ENCODE data around the gene DFFA. TPM values are rescaled to one million over a fixed set of nuclear protein-coding genes. Genes with fewer than 3 reads are reported as not detected.
"Not testable (repeated sequence)": the region's sequence is repeated elsewhere in the genome, so short reads cannot be mapped to it uniquely, and the experiment has no call there.

Gene DFFA
- total and polyA plus RNA-seq, 12 donors, result 13.0 to 42.1 (median 35.1) TPM

DNA sequence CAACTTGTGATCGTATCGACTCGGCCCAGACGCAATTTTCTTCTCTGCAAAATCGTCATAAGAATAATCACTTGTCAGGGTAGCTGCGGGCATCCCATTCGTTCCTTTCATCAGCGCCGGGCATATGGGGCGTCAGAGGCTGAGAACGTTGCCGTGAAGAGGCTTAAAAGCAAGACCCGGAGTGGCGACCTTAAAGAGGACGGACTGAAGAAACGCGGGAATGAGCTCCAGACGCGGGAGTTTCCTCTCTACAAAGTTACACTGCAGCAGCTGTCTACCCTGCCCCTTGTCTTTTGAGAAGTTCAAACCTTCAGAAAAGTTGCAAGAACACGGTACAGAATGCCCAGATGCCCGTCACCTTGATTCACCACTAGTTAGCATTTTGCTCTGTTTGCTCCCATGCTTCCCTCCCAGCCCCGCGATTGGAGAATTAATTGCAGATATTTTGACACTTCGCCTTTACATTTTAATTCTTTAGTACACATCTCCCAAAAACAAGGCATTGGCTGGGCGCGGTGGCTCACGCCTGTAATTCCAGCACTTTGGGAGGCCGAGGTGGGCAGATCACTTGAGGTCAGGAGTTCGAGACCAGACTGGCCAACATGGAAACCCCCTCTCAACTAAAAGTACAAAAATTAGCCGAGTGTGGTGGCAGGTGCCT lies 41.1 kb downstream of the DFFA start:
- Histone ChIP-seq H3K4me3 (peak overlapping the region; percentile 15 to 70 (median 68)), H3K4me1 (replicated peaks in 1 of 2) (peaks cover 9 to 20% of the 10 kb centered on the region in 2 donors), H3K27me3 (no peaks in the 10 kb centered on the region), H3K9me3 (replicated peaks in 1 of 3) (no peaks in the 10 kb centered on the region), H3K36me3 (replicated peaks in 1 of 2) (no peaks in the 10 kb centered on the region), H3K27ac (peak overlapping the region in 2 of 5 donors; percentile 39 to 79)
- intact Hi-C loops (cut with DNase I), result loop anchor here (5.0 kb wide), 1 partner anchor 61 kb away; no protein-coding TSS in a partner anchor
- TF ChIP-seq CTCF (IDR thresholded peaks at IDR 0.05) (no peak), POLR2A (IDR thresholded peaks at IDR 0.05) (no peak)
- WGBS, 4 donors, result 22 to 29% (median 25%) methylated on average over 25 to 30 of the region's 30 CpGs
- peak in 1 of 7 donors; percentile 60 for DNase-seq

DNA sequence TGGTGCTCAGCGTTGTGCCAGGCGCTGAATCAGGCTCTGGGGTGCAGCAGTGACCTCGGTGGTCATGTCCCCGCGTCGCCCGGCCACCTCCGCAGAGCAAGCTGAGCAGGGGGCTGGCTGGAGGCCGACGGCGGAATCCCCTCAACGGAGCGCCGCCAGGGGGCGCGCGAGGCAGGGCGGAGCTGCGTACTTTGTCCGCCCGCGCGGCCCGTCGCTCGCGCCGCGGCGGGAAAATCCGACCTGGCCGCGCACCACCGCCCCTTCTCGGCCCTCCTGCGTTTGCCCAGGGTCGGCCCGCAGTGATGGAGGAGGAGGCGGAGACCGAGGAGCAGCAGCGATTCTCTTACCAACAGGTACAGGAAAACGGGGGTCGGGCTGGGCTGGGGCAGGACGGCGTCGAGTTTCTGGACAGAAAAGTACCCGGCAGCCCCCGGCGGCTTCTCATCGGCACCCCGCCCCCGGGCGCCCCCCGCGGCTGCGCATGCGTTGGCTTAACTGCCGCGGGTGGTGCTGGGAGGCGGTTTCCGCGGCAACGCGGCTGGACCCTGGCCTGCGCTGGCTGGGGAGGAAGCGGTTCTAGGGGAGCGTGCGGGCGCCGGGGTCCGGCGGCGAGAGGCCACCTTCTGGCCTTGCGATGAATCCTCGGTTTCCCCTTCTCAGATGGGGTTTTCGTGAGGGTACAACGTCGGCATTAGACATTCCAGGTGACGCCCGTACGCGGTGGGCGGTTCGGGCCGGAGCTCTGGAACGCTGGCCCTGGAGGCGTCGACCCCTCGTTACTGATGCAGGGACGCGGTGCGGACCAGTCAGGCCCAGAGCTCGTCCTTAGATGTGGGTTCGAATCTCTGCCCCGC lies 41.9 kb downstream of the DFFA start, which contains the start of gene CENPS:
Gene CENPS (plus strand): TSS at position 218 of the 854 bp plus-strand sequence. CDS start 85 bp downstream, at position 303.
- Histone ChIP-seq H3K4me1 (replicated peaks in 1 of 2) (peaks cover 9 to 20% of the 10 kb centered on the region in 2 donors), H3K36me3 (replicated peaks in 1 of 2) (no peaks in the 10 kb centered on the region), H3K4me3 (peak within 1 kb of the TSS; percentile 15 to 70 (median 68)), H3K27ac (peak within 1 kb of the TSS in 2 of 5 donors; percentile 39 to 79), H3K9me3 (replicated peaks in 1 of 3) (no peaks in the 10 kb centered on the region), H3K27me3 (no peaks in the 10 kb centered on the region)
- 0% methylated on average over 8 to 95 of the region's 95 CpGs for WGBS, 4 donors
- peak; percentile 83 to 95 (median 90) for DNase-seq
- TF ChIP-seq POLR2A (IDR thresholded peaks at IDR 0.05) (no peak), CTCF (IDR thresholded peaks at IDR 0.05) (peak; percentile 75 to 99 (median 94))
- intact Hi-C loops (cut with DNase I), result loop anchor here (5.0 kb wide), 1 partner anchor 62 kb away; no protein-coding TSS in a partner anchor

- H3K27ac ChIP-seq, result peak overlapping the region in 2 of 5 donors; percentile 39 to 79
- H3K9me3 ChIP-seq (replicated peaks in 1 of 3), result no peaks in the 10 kb centered on the region
- peak overlapping the region in 2 of 4 donors; percentile 65 to 70 for H3K4me3 ChIP-seq
- TF ChIP-seq POLR2A (IDR thresholded peaks at IDR 0.05) (no peak), CTCF (IDR thresholded peaks at IDR 0.05) (no peak)
- peak in 1 of 7 donors; percentile 21 for DNase-seq
- 0 to 28% (median 19%) methylated on average over 5 to 16 of the region's 16 CpGs for WGBS, 4 donors
- no peaks in the 10 kb centered on the region for H3K27me3 ChIP-seq
- peaks cover 9 to 20% of the 10 kb centered on the region in 2 donors for H3K4me1 ChIP-seq (replicated peaks in 1 of 2)
- intact Hi-C loops (cut with DNase I), result loop anchor here (5.0 kb wide), 2 partner anchors 53 to 62 kb away; no protein-coding TSS in a partner anchor
- H3K36me3 ChIP-seq (replicated peaks in 1 of 2), result no peaks in the 10 kb centered on the region
Measured at GRCh38 chr1:10429868-10430215, 42.5 kb downstream of the DFFA start.

DNA sequence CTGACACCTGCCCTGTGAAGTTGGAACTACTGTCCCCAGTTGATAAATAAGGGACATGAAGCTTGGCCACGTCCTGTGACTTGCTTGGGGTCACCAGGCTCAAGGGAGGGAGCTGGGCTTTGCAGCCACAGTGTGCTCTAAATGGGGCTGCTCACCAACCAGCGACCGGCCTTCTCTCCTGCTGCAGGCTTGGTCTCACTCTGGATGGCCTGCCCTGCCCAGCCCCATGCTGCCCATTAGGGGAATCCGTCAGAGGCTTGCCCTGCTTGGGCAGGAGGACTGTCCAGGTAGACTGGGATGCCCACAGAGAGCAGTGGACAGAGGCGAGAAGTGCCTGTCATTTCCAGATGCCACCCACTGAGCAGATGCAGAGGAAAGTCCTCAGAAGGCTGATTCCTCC lies 43.3 kb downstream of the DFFA start:
- no peak for DNase-seq
- Histone ChIP-seq H3K27ac (no peak overlapping the region), H3K4me3 (no peak overlapping the region), H3K36me3 (replicated peaks in 1 of 2) (no peaks in the 10 kb centered on the region), H3K9me3 (replicated peaks in 1 of 3) (no peaks in the 10 kb centered on the region), H3K4me1 (replicated peaks in 1 of 2) (peaks cover 9 to 20% of the 10 kb centered on the region in 2 donors), H3K27me3 (no peaks in the 10 kb centered on the region)
- 81 to 100% (median 84%) methylated on average over 4 to 5 of the region's 5 CpGs for WGBS, 4 donors
- no peak for TF ChIP-seq CTCF (IDR thresholded peaks at IDR 0.05)
- TF ChIP-seq POLR2A (IDR thresholded peaks at IDR 0.05), result no peak
- intact Hi-C loops (cut with DNase I), result loop anchor here in 1 of 2 donors (5.0 kb wide), 1 partner anchor 52 kb away; no protein-coding TSS in a partner anchor

GRCh38 chr1:10426535-10426848 lies 45.8 kb downstream of the DFFA start:
- not testable (repeated sequence) for H3K9me3 ChIP-seq (replicated peaks in 1 of 3); H3K36me3 ChIP-seq (replicated peaks in 1 of 2); H3K27ac ChIP-seq; DNase-seq; H3K27me3 ChIP-seq; H3K4me3 ChIP-seq
- WGBS, 4 donors, result 90 to 93% (median 92%) methylated on average over 12 to 20 of the region's 21 CpGs; no CpG with 5 or more reads in 1 of the 4 donors
- intact Hi-C loops (cut with DNase I), result loop anchor here in 1 of 2 donors (5.0 kb wide), 1 partner anchor 49 kb away; no protein-coding TSS in a partner anchor
- H3K4me1 ChIP-seq (replicated peaks in 1 of 2), result peaks cover 7 to 18% of the 10 kb centered on the region in 2 donors

GRCh38 chr1:10425826-10426534 lies 46.3 kb downstream of the DFFA start:
- intact Hi-C loops (cut with DNase I), result loop anchor here in 1 of 2 donors (5.0 kb wide), 1 partner anchor 49 kb away; no protein-coding TSS in a partner anchor
- not testable (repeated sequence) for H3K27me3 ChIP-seq; DNase-seq; H3K9me3 ChIP-seq (replicated peaks in 1 of 3); H3K36me3 ChIP-seq (replicated peaks in 1 of 2); H3K4me3 ChIP-seq; H3K27ac ChIP-seq
- peaks cover 2 to 13% of the 10 kb centered on the region in 2 donors for H3K4me1 ChIP-seq (replicated peaks in 1 of 2)
- WGBS, 4 donors, result 84 to 96% (median 86%) methylated on average over 14 to 21 of the region's 21 CpGs
